ENCODE results near the gene CRKL. TPM values are rescaled to one million over a fixed set of nuclear protein-coding genes. Genes with fewer than 3 reads are reported as not detected.

CRKL gene
- total and polyA plus RNA-seq, 2 experiments from 2014 or later, result 42.4 to 80.9 TPM

DNA sequence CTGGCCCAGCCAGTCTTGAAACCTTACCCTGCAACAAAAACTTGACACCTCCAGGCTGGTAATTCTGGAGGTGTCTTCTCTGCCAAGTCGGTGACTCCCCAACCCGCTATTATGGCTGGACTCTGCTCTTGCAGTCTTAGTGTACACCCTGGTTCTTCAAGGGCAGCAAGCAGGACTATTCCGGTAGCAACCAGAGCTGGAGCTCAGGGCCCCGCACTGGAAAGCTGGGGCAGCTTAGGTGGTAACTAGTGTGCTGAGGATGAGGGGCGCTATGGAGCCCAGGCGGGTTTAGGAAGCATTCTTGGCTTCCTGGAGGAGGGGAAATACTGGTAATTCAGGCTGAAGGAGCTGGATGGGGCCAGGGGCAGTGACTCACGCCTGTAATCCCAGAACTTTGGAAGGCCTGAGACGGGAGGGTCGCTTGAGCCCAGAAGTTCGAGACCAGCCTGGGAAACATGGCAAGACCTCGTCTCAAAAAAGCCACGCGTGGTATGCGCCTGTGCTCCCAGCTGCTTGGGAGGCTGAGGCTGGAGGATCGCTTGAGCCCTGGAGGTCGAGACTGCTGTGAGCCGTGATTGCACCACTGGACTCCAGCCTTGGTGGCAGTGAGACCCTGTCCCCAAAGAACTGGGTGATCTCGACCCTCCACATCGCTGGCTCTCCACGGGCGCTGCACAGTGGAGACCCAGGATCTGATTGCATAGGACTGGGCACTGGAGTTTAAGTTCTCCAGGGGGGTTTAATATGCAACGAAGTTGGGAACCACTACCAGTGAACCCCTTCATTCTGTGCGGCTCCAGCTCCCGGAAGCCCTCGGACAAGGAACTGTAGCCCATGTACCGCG, 39.3 kb downstream of the CRKL start:
- Histone ChIP-seq H3K9me3 (ENCODE audit: low read depth) (no peaks in the 10 kb centered on the region), H3K36me3 (peaks cover 15% of the 10 kb centered on the region), H3K27ac (no peak overlapping the region), H3K27me3 (peaks cover 15% of the 10 kb centered on the region), H3K4me3 (peak overlapping the region; percentile 40), H3K4me1 (ENCODE audit: low read depth) (peaks cover 19% of the 10 kb centered on the region)
- TF ChIP-seq, protein P1, sequence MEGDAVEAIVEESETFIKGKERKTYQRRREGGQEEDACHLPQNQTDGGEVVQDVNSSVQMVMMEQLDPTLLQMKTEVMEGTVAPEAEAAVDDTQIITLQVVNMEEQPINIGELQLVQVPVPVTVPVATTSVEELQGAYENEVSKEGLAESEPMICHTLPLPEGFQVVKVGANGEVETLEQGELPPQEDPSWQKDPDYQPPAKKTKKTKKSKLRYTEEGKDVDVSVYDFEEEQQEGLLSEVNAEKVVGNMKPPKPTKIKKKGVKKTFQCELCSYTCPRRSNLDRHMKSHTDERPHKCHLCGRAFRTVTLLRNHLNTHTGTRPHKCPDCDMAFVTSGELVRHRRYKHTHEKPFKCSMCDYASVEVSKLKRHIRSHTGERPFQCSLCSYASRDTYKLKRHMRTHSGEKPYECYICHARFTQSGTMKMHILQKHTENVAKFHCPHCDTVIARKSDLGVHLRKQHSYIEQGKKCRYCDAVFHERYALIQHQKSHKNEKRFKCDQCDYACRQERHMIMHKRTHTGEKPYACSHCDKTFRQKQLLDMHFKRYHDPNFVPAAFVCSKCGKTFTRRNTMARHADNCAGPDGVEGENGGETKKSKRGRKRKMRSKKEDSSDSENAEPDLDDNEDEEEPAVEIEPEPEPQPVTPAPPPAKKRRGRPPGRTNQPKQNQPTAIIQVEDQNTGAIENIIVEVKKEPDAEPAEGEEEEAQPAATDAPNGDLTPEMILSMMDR (IDR thresholded peaks at IDR 0.05; ENCODE audit: low read depth, low read length), result peak; percentile 20
- DNase-seq (ENCODE audit: low read depth in 1 of 2, low spot score in 1 of 2), result peak in 1 of 2 donors; percentile 50

- H3K4me3 ChIP-seq, result peak overlapping the region; percentile 40
- peak; percentile 29 to 35 for DNase-seq (ENCODE audit: low read depth in 1 of 2, low spot score in 1 of 2)
- no peaks in the 10 kb centered on the region for H3K9me3 ChIP-seq (ENCODE audit: low read depth)
- peaks cover 15% of the 10 kb centered on the region for H3K27me3 ChIP-seq
- TF ChIP-seq, protein P1 (IDR thresholded peaks at IDR 0.05; ENCODE audit: low read depth, low read length), result no peak
- H3K27ac ChIP-seq, result no peak overlapping the region
- peaks cover 15% of the 10 kb centered on the region for H3K36me3 ChIP-seq
- peaks cover 13% of the 10 kb centered on the region for H3K4me1 ChIP-seq (ENCODE audit: low read depth)
Measured at GRCh38 chr22:20957102-20957682, 40.0 kb downstream of the CRKL start.

DNA sequence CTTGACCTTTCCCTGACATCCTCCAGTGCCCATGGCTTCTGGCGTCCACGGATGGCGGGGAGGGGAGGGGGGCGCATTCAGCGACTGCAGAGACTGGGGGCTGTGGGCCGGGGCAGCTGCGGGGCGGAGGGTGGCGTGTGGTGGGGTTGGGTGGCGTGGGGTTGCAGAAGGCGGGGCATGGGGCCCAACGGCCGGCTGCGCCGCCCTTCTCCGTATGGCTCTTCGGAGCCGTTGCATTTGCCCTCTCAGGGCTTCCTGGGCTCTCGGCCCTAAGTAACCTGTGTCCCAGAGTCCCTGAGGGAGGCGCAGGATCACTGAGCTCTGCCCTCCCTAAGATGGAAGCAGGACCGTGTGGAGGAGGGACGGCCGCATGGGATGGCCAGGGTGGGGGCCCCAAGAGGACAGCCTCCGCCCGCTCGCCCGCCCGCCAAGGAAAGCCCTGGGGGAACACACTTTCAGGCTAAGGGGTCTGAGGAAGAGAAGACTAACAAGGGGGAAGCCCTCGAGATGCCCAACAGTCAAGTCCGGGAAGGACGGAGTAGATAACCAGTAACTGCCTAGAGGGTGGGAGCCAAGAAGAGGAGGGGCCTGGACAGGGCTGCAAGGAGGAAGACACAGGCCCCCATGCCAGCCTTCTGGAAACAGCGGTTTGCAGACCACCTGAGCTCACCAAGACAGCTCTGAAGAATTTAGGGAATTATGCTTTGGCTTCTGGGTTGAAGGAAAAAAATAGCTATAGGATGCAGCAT, 40.6 kb downstream of the CRKL start:
- no peaks in the 10 kb centered on the region for H3K9me3 ChIP-seq (ENCODE audit: low read depth)
- DNase-seq (ENCODE audit: low read depth in 1 of 2, low spot score in 1 of 2), result peak; percentile 41 to 52
- peaks cover 6% of the 10 kb centered on the region for H3K4me1 ChIP-seq (ENCODE audit: low read depth)
- H3K27ac ChIP-seq, result no peak overlapping the region
- H3K36me3 ChIP-seq, result peaks cover 10% of the 10 kb centered on the region
- TF ChIP-seq, protein P1 (IDR thresholded peaks at IDR 0.05; ENCODE audit: low read depth, low read length), result no peak
- H3K27me3 ChIP-seq, result peaks cover 21% of the 10 kb centered on the region
- H3K4me3 ChIP-seq, result peak overlapping the region; percentile 40

DNA sequence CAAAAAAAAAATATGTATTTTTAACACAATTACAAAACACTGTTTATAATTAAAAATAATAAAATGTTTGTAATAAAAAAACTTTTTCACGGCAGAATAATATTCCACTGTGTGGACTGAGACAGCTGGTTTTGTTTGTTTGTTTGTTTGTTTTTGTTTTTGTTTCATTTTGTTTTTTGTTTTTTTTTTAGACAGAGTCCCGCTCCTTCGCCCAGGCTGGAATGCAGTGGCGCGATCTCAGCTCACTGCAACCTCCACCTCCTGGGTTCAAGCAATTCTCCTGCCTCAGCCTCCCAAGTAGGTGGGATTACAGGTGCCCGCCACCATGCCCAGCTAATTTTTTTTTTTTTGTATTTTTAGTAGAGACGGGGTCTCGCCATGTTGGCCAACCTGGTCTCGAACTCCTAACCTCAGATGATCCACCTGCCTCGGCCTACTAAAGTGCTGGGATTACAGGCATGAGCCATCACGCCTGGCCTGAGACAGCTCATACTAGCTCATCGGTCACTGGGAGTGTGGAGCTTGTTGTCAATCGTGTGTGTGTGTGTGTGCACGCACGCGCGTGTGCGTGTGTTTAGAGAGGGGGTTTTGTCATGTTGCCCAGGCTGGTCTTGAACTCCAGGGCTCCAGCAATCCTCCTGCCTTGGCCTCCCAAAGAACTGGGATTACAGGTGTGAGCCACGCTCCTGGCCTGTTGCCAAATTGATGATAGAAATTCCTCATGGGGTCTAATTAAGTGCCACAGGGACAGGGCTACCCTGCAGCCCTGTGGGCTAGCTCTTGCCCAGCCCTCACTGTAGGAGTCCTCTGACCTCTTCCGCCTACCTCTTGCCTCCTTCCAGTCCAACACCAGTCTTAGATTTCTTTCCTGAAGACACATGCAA, 42.6 kb downstream of the CRKL start:
- TF ChIP-seq, protein P1 (IDR thresholded peaks at IDR 0.05; ENCODE audit: low read depth, low read length), result no peak
- H3K27me3 ChIP-seq, result peaks cover 41% of the 10 kb centered on the region
- no peak overlapping the region for H3K27ac ChIP-seq
- DNase-seq (ENCODE audit: low read depth in 1 of 2, low spot score in 1 of 2), result no peak
- H3K4me3 ChIP-seq, result no peak overlapping the region
- no peaks in the 10 kb centered on the region for H3K9me3 ChIP-seq (ENCODE audit: low read depth)
- H3K4me1 ChIP-seq (ENCODE audit: low read depth), result peaks cover 9% of the 10 kb centered on the region
- no peaks in the 10 kb centered on the region for H3K36me3 ChIP-seq

GRCh38 chr22:20960609-20961008, 43.4 kb downstream of the CRKL start:
- Histone ChIP-seq H3K4me3 (no peak overlapping the region), H3K4me1 (ENCODE audit: low read depth) (peaks cover 9% of the 10 kb centered on the region), H3K27me3 (peaks cover 47% of the 10 kb centered on the region), H3K27ac (no peak overlapping the region), H3K36me3 (no peaks in the 10 kb centered on the region), H3K9me3 (ENCODE audit: low read depth) (no peaks in the 10 kb centered on the region)
- TF ChIP-seq, protein P1 (IDR thresholded peaks at IDR 0.05; ENCODE audit: low read depth, low read length), result no peak
- no peak for DNase-seq (ENCODE audit: low read depth in 1 of 2, low spot score in 1 of 2)

Data from cardiac muscle cell (in vitro differentiated cells and primary cell).